Stimulated activated CD4-positive, alpha-beta T cell treated with anti-CD3 and anti-CD28 coated beads, Interleukin-15, amount 100 ng/mL, for 24 hours (primary cell): ENCODE data around the gene GNAT2.
"Not testable (repeated sequence)": the region's sequence is repeated elsewhere in the genome, so short reads cannot be mapped to it uniquely, and the experiment has no call there.

ENCODE experiments used
- DNase-seq: peaks from one replicate; pipeline ENCODE4 v3.0.0-alpha.2; 2020

The GNAT2 gene

GRCh38 chr1:109619576-109620400 lies at the start of gene GNAT2, which contains the start of gene AMPD2:
Gene GNAT2 (minus strand): TSS chr1:109619616. CDS start chr1:109612870, 6,746 bp downstream.
Gene AMPD2 (plus strand): TSS chr1:109619837. CDS start chr1:109621176, 1,339 bp downstream.
- DNase-seq, result peak; percentile 84

- no peak for DNase-seq
Observed at GRCh38 chr1:109668123-109668775, 48.8 kb upstream of the GNAT2 start.

GRCh38 chr1:109667452-109668122 lies 48.2 kb upstream of the GNAT2 start, which contains the start of gene GSTM2:
Gene GSTM2 (plus strand): TSS chr1:109668057. CDS start chr1:109668116, 59 bp downstream.
- peak; percentile 94 for DNase-seq

GRCh38 chr1:109664671-109665070 lies 45.3 kb upstream of the GNAT2 start:
- no peak for DNase-seq

- no peak for DNase-seq
Observed at GRCh38 chr1:109661391-109661790, 42.0 kb upstream of the GNAT2 start.

- DNase-seq, result not testable (repeated sequence)
Observed at GRCh38 chr1:109660691-109661026, 41.2 kb upstream of the GNAT2 start.

- no peak for DNase-seq
Observed at GRCh38 chr1:109659997-109660690, 40.7 kb upstream of the GNAT2 start.

GRCh38 chr1:109659145-109659544 lies 39.7 kb upstream of the GNAT2 start:
- DNase-seq, result no peak

- no peak for DNase-seq
Observed at GRCh38 chr1:109658533-109659042, 39.2 kb upstream of the GNAT2 start.

- no peak for DNase-seq
Observed at GRCh38 chr1:109657970-109658369, 38.6 kb upstream of the GNAT2 start.

- no peak for DNase-seq
Observed at GRCh38 chr1:109657395-109657794, 38.0 kb upstream of the GNAT2 start.

- DNase-seq, result peak; percentile 88
Observed at GRCh38 chr1:109655615-109656519, 36.5 kb upstream of the GNAT2 start, which contains the start of gene GSTM4. Gene GSTM4 (plus strand): TSS chr1:109656099. CDS start chr1:109656390, 291 bp downstream.

- no peak for DNase-seq
Observed at GRCh38 chr1:109654519-109654918, 35.1 kb upstream of the GNAT2 start.

GRCh38 chr1:109653306-109653705 lies 33.9 kb upstream of the GNAT2 start:
- no peak for DNase-seq

GRCh38 chr1:109652402-109652801 lies 33.0 kb upstream of the GNAT2 start:
- no peak for DNase-seq

- DNase-seq, result no peak
Observed at GRCh38 chr1:109650609-109651008, 31.2 kb upstream of the GNAT2 start.

- DNase-seq, result no peak
Observed at GRCh38 chr1:109649491-109649914, 30.1 kb upstream of the GNAT2 start.

GRCh38 chr1:109644670-109645069 lies 25.3 kb upstream of the GNAT2 start:
- DNase-seq, result no peak

- DNase-seq, result peak; percentile 92
Observed at GRCh38 chr1:109643385-109644230, 24.2 kb upstream of the GNAT2 start.

GRCh38 chr1:109642626-109643025 lies 23.2 kb upstream of the GNAT2 start:
- DNase-seq, result no peak
